ENCODE measurements around the gene PKLR. TPM values are rescaled to one million over a fixed set of nuclear protein-coding genes. Genes with fewer than 3 reads are reported as not detected.

Gene PKLR
- total and polyA plus RNA-seq, 2 of the 8 experiments (the other 6 are each of a cell fraction or from before 2014, with no cell fraction given): 2.3 to 7.5 TPM

GRCh38 chr1:155273343-155274245 lies 27.6 kb downstream of the PKLR start, which contains the start of gene CLK2 (continued):
- TF ChIP-seq CHD7 (IDR thresholded peaks at IDR 0.05; ENCODE audit: insufficient replicate concordance, low read length) (no peak), EP300 (IDR thresholded peaks at IDR 0.05; ENCODE audit: borderline replicate concordance in 1 of 2, low read depth in 2 of 2, low read length in 2 of 2) (peak in 1 of 2 experiments; percentile 31; a peak in 1 of 3 replicates), BACH1 (IDR thresholded peaks at IDR 0.05; ENCODE audit: low read length) (no peak), POLR2A (IDR thresholded peaks at IDR 0.05; ENCODE audit: control extremely low read depth in 1 of 2, low read depth in 2 of 2, low read length in 2 of 2) (peak; percentile 62 to 68; a peak in 2 of 3 replicates), USF2 (IDR thresholded peaks at IDR 0.05; ENCODE audit: low read length) (peak; percentile 77), TCF12 (IDR thresholded peaks at IDR 0.05; ENCODE audit: low read depth, low read length) (0 out of 2 replicates have a peak, but pooled peaks have one; percentile 30)
- TF ChIP-seq, protein P1, sequence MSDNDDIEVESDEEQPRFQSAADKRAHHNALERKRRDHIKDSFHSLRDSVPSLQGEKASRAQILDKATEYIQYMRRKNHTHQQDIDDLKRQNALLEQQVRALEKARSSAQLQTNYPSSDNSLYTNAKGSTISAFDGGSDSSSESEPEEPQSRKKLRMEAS (IDR thresholded peaks at IDR 0.05): peak; percentile 99

Measured in H1 (cell line).